K562 (cell line): ENCODE measurements around the gene PXN. TPM values are rescaled to one million over a fixed set of nuclear protein-coding genes. Genes with fewer than 3 reads are reported as not detected.
A peak's percentile ranks its signal among the peaks of the same experiment; 100 is the strongest.

Experiments used
- ATAC-seq: fragments of 200-7000 bp; cut with Tn5 transposase; 3 replicates; pipeline ENCODE4 v1.9.1; 2020; ENCODE audit warnings: moderate library complexity
- BruUV-seq: library from RNA; stranded (reverse); fragments of 400-500 nt; replicated peaks from 2 replicates; lab custom pipeline; 2021; lab: Mats Ljungman, UMichigan
- CTCF ChIA-PET: fragments of 300-600 bp; formaldehyde crosslinking; extraction: SDS; loops from one replicate; lab custom pipeline; 2021; ENCODE audit warnings: low intra/inter-chr PET ratio; lab: Yijun Ruan, JAX
- POLR2A ChIA-PET: fragments of 300-600, 350-650 bp; sonication (Branson Sonifier 250); formaldehyde crosslinking; extraction: SDS; loops from one replicate; lab custom pipeline; 2021; ENCODE audit warnings: antibody characterized with exemption, inconsistent platforms; lab: Yijun Ruan, JAX
- DNase-seq, 4 experiments: peaks; one replicate each; pipeline versions ENCODE4 v3.0.0 to v3.0.0-alpha.2; 2011 to 2018; ENCODE audit warnings: low spot score in 3 of 4, mixed read lengths in 3 of 4; ENCODE audit errors: extremely low read depth in 1 of 4
- FAIRE-seq: peaks from 2 replicates; lab custom pipeline; 2011; peaks lifted over from hg19 to GRCh38; lab: Jason Lieb, UNC
- H2AFZ ChIP-seq: 2 replicates; pipeline ENCODE4 v1.6.0; 2011; ENCODE audit warnings: low read depth, low read length, control low read depth, inconsistent platforms
- H3K27ac ChIP-seq: fragments of 200-600 bp; 3 replicates; pipeline ENCODE4 v1.8.0; 2011; ENCODE audit warnings: low read depth, mild to moderate bottlenecking, control low read depth, inconsistent platforms, low read length, moderate library complexity, mixed read lengths; ENCODE audit errors: extremely low read depth
- H3K27me3 ChIP-seq, 2 experiments: fragments of 300-600 bp in 1 of 2; 2 replicates in 1 of 2; 3 replicates in 1 of 2; pipeline versions ENCODE4 v1.6.0 to v1.8.0; 2011; ENCODE audit warnings: inconsistent platforms in 2 of 2, low read length in 2 of 2, mild to moderate bottlenecking in 1 of 2, mixed read lengths in 1 of 2, moderate library complexity in 1 of 2; ENCODE audit not compliant: control insufficient read depth in 2 of 2, insufficient read depth in 2 of 2
- H3K36me3 ChIP-seq: fragments of 300-600 bp; 3 replicates; pipeline ENCODE4 v1.8.0; 2011; ENCODE audit warnings: mild to moderate bottlenecking, low read length, inconsistent platforms; ENCODE audit not compliant: control insufficient read depth, insufficient read depth
- H3K4me1 ChIP-seq, 2 experiments: fragments of 200-600 bp in 1 of 2; replicated peaks in 1 of 2; 2 replicates in 1 of 2; 3 replicates in 1 of 2; pipeline versions ENCODE4 v1.5.1 to v1.8.0; 2011; ENCODE audit warnings: inconsistent platforms in 2 of 2, low read length in 2 of 2, mild to moderate bottlenecking in 1 of 2, mixed read lengths in 1 of 2, moderate library complexity in 1 of 2; ENCODE audit not compliant: control insufficient read depth in 2 of 2, insufficient read depth in 2 of 2
- H3K4me2 ChIP-seq: 2 replicates; pipeline ENCODE4 v1.6.1; 2011; ENCODE audit warnings: low read length, control low read depth, inconsistent platforms, mixed read lengths; ENCODE audit not compliant: insufficient read depth
- H3K4me3 ChIP-seq: fragments of 200-600 bp; sonication (generic), shearing (Covaris generic); 2 replicates; pipeline ENCODE4 v1.5.1; 2016; ENCODE audit warnings: control low read depth, inconsistent platforms
- H3K79me2 ChIP-seq: fragments of 200-600 bp; 3 replicates; pipeline ENCODE4 v1.8.0; 2011; ENCODE audit warnings: low read length, inconsistent platforms; ENCODE audit not compliant: control insufficient read depth, insufficient read depth
- H3K9ac ChIP-seq, 2 experiments: 2 replicates each; pipeline versions ENCODE4 v1.6.0 to v1.6.1; 2011; ENCODE audit warnings: low read depth in 2 of 2, low read length in 2 of 2, control low read depth in 1 of 2, inconsistent platforms in 1 of 2, mild to moderate bottlenecking in 1 of 2, mixed read lengths in 1 of 2; ENCODE audit not compliant: insufficient read depth in 1 of 2
- H3K9me1 ChIP-seq: one replicate; pipeline ENCODE4 v1.6.0; 2011; ENCODE audit warnings: inconsistent platforms, mild to moderate bottlenecking, low read length, moderate library complexity; ENCODE audit not compliant: control insufficient read depth, insufficient read depth
- H3K9me3 ChIP-seq: replicated peaks from 2 replicates; pipeline ENCODE4 v1.5.1; 2011; ENCODE audit warnings: low read depth, low read length, inconsistent platforms; ENCODE audit not compliant: control insufficient read depth, insufficient read depth
- H4K20me1 ChIP-seq: replicated peaks from 2 replicates; pipeline ENCODE4 v1.6.1; 2011; ENCODE audit warnings: low read length, inconsistent platforms, mixed read lengths; ENCODE audit not compliant: control insufficient read depth, insufficient read depth
- ARNT ChIP-seq, 2 experiments: fragments of 450-650 bp; IDR thresholded peaks; 2 replicates each; pipeline ENCODE4 v1.6.1; 2016; ENCODE audit warnings: mild to moderate bottlenecking in 1 of 2
- CBX1 ChIP-seq: sonication (generic); IDR thresholded peaks from 2 replicates; pipeline ENCODE4 v1.6.1; 2016; ENCODE audit warnings: antibody characterized with exemption, low read depth, mild to moderate bottlenecking
- CREBBP ChIP-seq: IDR thresholded peaks from one replicate; pipeline ENCODE4 v1.6.1; 2012; ENCODE audit warnings: low read depth, mild to moderate bottlenecking, control low read depth, inconsistent platforms, low read length
- EHMT2 ChIP-seq: fragments of 450-650 bp; IDR thresholded peaks from 2 replicates; pipeline ENCODE4 v1.6.1; 2018; ENCODE audit warnings: antibody characterized with exemption
- HLTF ChIP-seq: fragments of 450-650 bp; IDR thresholded peaks from 2 replicates; pipeline ENCODE4 v1.6.1; 2016
- HOXB6 ChIP-seq: fragments of 250-450 bp; sonication (Bioruptor Pico); IDR thresholded peaks from 2 replicates; pipeline ENCODE4 v1.5.1; 2022; ENCODE audit warnings: mild to moderate bottlenecking, borderline replicate concordance
- JUND ChIP-seq, 2 experiments: IDR thresholded peaks; 2 replicates in 1 of 2; 3 replicates in 1 of 2; pipeline ENCODE4 v1.6.1; 2011; ENCODE audit warnings: borderline replicate concordance in 2 of 2, low read depth in 2 of 2, low read length in 2 of 2, improper control_type of control experiment in 1 of 2, missing biosample characterization in 1 of 2, missing genetic modification characterization in 1 of 2, missing genetic modification reagents in 1 of 2
- MTA3 ChIP-seq: fragments of 450-650 bp; formaldehyde crosslinking; IDR thresholded peaks from 2 replicates; pipeline ENCODE4 v1.6.1; 2017; ENCODE audit warnings: mild to moderate bottlenecking, borderline replicate concordance
- NR2F6 ChIP-seq: fragments of 450-650 bp; formaldehyde crosslinking; IDR thresholded peaks from 2 replicates; pipeline ENCODE4 v1.4.0; 2020; ENCODE audit warnings: mild to moderate bottlenecking
- NR3C1 ChIP-seq: sonication (generic); formaldehyde crosslinking; IDR thresholded peaks from 2 replicates; pipeline ENCODE4 v1.8.1; 2022; ENCODE audit warnings: missing genetic modification reagents
- RBM17 ChIP-seq: fragments of 200-400 bp; formaldehyde crosslinking; IDR thresholded peaks from 2 replicates; pipeline ENCODE4 v1.6.1; 2017; ENCODE audit warnings: low read depth, mild to moderate bottlenecking, low read length, borderline replicate concordance
- SRSF9 ChIP-seq: fragments of 200-400 bp; formaldehyde crosslinking; IDR thresholded peaks from 2 replicates; pipeline ENCODE4 v1.6.1; 2017; ENCODE audit warnings: low read depth, low read length, borderline replicate concordance
- ZBTB34 ChIP-seq: fragments of 250-450 bp; sonication (Bioruptor Pico); IDR thresholded peaks from 2 replicates; pipeline ENCODE4 v1.8.0; 2021; ENCODE audit warnings: mild to moderate bottlenecking, moderate library complexity
- ZNF23 ChIP-seq: fragments of 250-450 bp; sonication (Bioruptor Pico); IDR thresholded peaks from 2 replicates; pipeline ENCODE4 v1.4.0; 2020; ENCODE audit warnings: mild to moderate bottlenecking
- ZNF24 ChIP-seq: fragments of 450-650 bp; IDR thresholded peaks from 2 replicates; pipeline ENCODE4 v1.6.1; 2016
- ZNF707 ChIP-seq: fragments of 250-450 bp; sonication (Bioruptor Pico); conservative IDR thresholded peaks from 2 replicates; pipeline ENCODE4 v1.8.0; 2022; ENCODE audit warnings: inconsistent platforms, mild to moderate bottlenecking, moderate library complexity
- WGBS: fragments of 100-300 bp; shearing (Covaris generic); methylation state at CpG from one replicate; pipeline ENCODE4 v1.1.6; 2016; ENCODE audit warnings: low coverage, mixed read lengths; ENCODE audit not compliant: insufficient coverage; ENCODE audit errors: missing lambda C conversion rate; 5-methylcytosine and 5-hydroxymethylcytosine counted together
- in situ Hi-C: fragments of 300-500 bp; cut with MboI; formaldehyde crosslinking; loops from 4 replicates; pipeline ENCODE4 v1.15.0; 2018; ENCODE audit warnings: inconsistent platforms, mixed read lengths
- intact Hi-C: fragments of 100-400 bp; cut with micrococcal nuclease; formaldehyde crosslinking; loops from 2 replicates; pipeline ENCODE4 v1.14.2; 2022
- polyA plus RNA-seq, 8 experiments: library from polyadenylated mRNA; depleted of rRNA in 4 of 8; stranded (reverse) in 5 of 8; unstranded in 3 of 8; fragments of >200 nt; fragmentation: Nextera tagmentation in 2 of 8; fragmentation: Illumina TruSeq in 1 of 8; extraction: Ambion mirVana in 2 of 8; extraction: Trizol in 1 of 8; gene quantifications; 2 replicates each; pipeline versions ENCODE4 v1.2.1 to v1.2.3, GENCODE V29; 2011 to 2014; ENCODE audit warnings: inconsistent platforms in 1 of 8, missing spikeins in 1 of 8
- total RNA-seq, 7 experiments: library from RNA; depleted of rRNA in 6 of 7; stranded (reverse); fragments of >200 nt in 6 of 7; fragmentation: Illumina TruSeq in 2 of 7; extraction: Trizol in 2 of 7; gene quantifications; 2 replicates each; pipeline versions ENCODE4 v1.2.1 to v1.2.3, GENCODE V29; 2011 to 2021; ENCODE audit warnings: low replicate concordance in 1 of 7
- TF ChIP-seq, protein P1 (sequence below): fragments of 250-450 bp; sonication (Bioruptor Pico); IDR thresholded peaks from 2 replicates; pipeline ENCODE4 v1.8.0; 2022; ENCODE audit warnings: moderate library complexity, mild to moderate bottlenecking, inconsistent platforms
- TF ChIP-seq, protein P2 (sequence below), 2 experiments: fragments of 450-650 bp; conservative IDR thresholded peaks; 2 replicates each; pipeline ENCODE4 v1.6.1; 2017; ENCODE audit warnings: mild to moderate bottlenecking in 2 of 2, moderate library complexity in 2 of 2
- TF ChIP-seq, protein P3 (sequence below): IDR thresholded peaks from 2 replicates; pipeline ENCODE4 v1.6.1; 2011; ENCODE audit not compliant: insufficient read length; ENCODE audit errors: extremely low read depth

The PXN gene
- total and polyA plus RNA-seq, 9 of the 15 experiments (the other 6 are each of a cell fraction or from before 2014, with no cell fraction given): 4.0 to 74.1 (median 18.6) TPM

DNA sequence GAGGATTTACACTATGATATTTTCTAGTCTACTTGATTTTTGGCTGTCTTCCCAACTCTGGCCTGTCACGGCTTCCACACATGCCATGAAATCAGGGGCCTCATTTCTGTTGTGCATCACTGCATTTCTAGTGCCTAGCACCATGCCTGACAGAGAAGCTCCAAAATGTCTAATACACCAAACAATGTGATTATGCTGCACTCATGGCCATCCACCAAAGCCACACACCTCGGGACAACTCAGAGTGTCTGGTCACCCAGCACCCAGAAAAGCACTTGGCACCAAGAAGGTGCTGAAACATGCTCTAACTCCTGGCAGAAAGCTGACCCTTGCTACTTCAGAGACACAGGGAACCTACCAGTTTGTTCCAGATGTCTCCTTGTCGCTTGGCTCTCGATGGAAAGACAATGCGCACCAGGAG lies 82.3 kb downstream of the PXN start:
- H3K27ac ChIP-seq: no peak overlapping the region
- intact Hi-C loops (no loop called here), in situ Hi-C loops (no loop called here)
- ATAC-seq: no peak
- no peaks in the 10 kb centered on the region for H3K27me3 ChIP-seq
- WGBS: 94% methylated on average over 5 of the region's 5 CpGs
- no peak overlapping the region for H3K4me3 ChIP-seq
- peaks cover 17% of the 10 kb centered on the region; the same call in 1 of the 2 replicates for H4K20me1 ChIP-seq
- peaks cover 92% of the 10 kb centered on the region for H3K36me3 ChIP-seq
- FAIRE-seq: no peak
- H3K9ac ChIP-seq: peak overlapping the region in 1 of 2 experiments; percentile 14; a peak in 1 of 4 replicates
- H3K9me3 ChIP-seq: no peaks in the 10 kb centered on the region
- H3K9me1 ChIP-seq: no peaks in the 10 kb centered on the region
- no peak for TF ChIP-seq NR3C1 (CRISPR knock-in tag)
- no peak for TF ChIP-seq CBX1
- TF ChIP-seq, protein P1, sequence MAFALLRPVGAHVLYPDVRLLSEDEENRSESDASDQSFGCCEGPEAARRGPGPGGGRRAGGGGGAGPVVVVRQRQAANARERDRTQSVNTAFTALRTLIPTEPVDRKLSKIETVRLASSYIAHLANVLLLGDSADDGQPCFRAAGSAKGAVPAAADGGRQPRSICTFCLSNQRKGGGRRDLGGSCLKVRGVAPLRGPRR (CRISPR knock-in tag): no peak
- TF ChIP-seq RBM17: no peak
- TF ChIP-seq HOXB6: no peak
- TF ChIP-seq MTA3: no peak
- TF ChIP-seq ZBTB34 (CRISPR knock-in tag): no peak
- no peak for TF ChIP-seq EHMT2
- no peak for TF ChIP-seq HLTF
- no peak for TF ChIP-seq ZNF24
- TF ChIP-seq, protein P2, sequence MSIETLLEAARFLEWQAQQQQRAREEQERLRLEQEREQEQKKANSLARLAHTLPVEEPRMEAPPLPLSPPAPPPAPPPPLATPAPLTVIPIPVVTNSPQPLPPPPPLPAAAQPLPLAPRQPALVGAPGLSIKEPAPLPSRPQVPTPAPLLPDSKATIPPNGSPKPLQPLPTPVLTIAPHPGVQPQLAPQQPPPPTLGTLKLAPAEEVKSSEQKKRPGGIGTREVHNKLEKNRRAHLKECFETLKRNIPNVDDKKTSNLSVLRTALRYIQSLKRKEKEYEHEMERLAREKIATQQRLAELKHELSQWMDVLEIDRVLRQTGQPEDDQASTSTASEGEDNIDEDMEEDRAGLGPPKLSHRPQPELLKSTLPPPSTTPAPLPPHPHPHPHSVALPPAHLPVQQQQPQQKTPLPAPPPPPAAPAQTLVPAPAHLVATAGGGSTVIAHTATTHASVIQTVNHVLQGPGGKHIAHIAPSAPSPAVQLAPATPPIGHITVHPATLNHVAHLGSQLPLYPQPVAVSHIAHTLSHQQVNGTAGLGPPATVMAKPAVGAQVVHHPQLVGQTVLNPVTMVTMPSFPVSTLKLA (conservative IDR thresholded peaks at IDR 0.05): no peak
- TF ChIP-seq ARNT (IDR thresholded peaks at IDR 0.05): no peak
- TF ChIP-seq SRSF9: no peak
- no peak for TF ChIP-seq CREBBP
- TF ChIP-seq, protein P3, sequence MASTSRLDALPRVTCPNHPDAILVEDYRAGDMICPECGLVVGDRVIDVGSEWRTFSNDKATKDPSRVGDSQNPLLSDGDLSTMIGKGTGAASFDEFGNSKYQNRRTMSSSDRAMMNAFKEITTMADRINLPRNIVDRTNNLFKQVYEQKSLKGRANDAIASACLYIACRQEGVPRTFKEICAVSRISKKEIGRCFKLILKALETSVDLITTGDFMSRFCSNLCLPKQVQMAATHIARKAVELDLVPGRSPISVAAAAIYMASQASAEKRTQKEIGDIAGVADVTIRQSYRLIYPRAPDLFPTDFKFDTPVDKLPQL: no peak
- TF ChIP-seq ZNF707: no peak
- no peak for TF ChIP-seq ZNF23
- no peak for TF ChIP-seq NR2F6 (CRISPR knock-in tag)
- TF ChIP-seq JUND (IDR thresholded peaks at IDR 0.05; ENCODE audit: borderline replicate concordance, low read depth, low read length): no peak
- no peak for TF ChIP-seq JUND (tag; IDR thresholded peaks at IDR 0.05; ENCODE audit: borderline replicate concordance, low read depth, low read length)
- TF ChIP-seq, all 486 proteins: peak for 0
- DNase-seq: no peak
- Histone ChIP-seq H3K4me1 (no peaks in the 10 kb centered on the region), H2AFZ (no peak overlapping the region), H3K4me2 (no peak overlapping the region), H3K79me2 (peaks cover 35% of the 10 kb centered on the region)
- no TSS peak for BruUV-seq
- ChIA-PET POLR2A (interaction anchor here (0.6 to 2.2 kb wide), 4 partner anchors 13 to 62 kb away, joined by 3 to 12 read pairs (median 4); partner anchors contain the start of gene RPLP0), CTCF (no interaction called here)
